NCI-H510A treated with DMSO at 0.1 percent for 48 hours (cell line): ENCODE data around the gene ASAP3.

Experiments
- DNase-seq: peaks from one replicate; lab custom pipeline; 2025; lab: John Stamatoyannopoulos, UW

Gene ASAP3

GRCh38 chr1:23477359-23478144 lies 6.4 kb downstream of the ASAP3 start:
- DNase-seq, result no peak

DNA sequence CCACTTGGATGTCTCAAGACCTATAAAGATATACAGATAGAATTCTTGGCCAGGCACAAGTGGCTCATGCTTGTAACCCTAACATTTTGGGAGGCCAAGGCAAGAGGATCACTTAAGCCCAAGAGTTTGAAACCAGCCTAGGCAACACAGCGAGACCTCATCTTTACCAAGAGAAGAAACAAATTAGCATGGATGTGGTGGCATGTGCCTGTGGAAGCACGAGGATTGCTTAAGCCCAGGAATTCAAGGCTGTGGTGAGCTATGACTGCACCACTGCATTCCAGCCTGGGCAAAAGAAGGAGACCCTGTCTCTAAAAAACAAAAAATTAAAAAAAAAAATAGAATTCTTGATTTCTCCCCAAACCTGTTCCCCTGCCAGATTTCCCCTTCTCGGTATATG lies 8.3 kb downstream of the ASAP3 start:
- no peak for DNase-seq

- DNase-seq, result no peak
Measured at GRCh38 chr1:23475134-23475628, 8.8 kb downstream of the ASAP3 start.

DNA sequence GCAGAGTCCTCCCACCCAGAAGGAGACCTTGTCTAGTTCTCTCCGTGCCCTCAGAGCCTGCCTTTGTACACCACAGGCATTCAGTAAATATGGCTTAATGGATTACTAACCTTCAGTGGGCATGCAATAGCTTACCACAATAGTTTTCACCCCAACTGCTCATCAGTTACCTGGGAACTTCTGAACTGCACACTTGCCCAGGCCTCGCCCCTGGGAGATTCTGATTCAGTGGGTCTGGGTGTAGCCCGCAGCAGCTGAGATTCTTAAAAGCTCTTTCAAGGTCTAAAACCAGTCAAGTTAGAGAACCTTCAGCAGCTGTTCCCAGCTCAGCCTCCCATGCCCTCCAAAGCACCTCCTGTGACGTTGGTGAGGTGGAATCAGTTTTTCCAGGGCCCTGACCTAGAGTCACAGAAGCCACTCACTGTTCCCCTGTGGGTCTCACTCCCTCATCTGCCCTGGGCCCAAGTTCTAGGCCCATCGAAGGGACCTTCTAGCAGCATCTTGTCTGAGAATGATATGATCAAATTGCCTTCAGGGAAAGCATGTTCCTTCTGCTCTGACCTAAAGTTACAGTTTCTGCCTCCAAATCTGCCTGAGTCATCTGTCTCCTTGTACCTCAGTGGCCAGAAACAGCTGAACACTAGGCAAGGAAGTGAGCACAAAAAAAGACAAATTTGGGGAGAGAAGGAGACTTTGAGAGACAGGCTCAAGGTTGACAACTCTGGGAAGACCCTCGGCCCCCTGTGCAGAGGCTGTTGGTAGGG lies 10.8 kb downstream of the ASAP3 start:
- DNase-seq, result no peak

DNA sequence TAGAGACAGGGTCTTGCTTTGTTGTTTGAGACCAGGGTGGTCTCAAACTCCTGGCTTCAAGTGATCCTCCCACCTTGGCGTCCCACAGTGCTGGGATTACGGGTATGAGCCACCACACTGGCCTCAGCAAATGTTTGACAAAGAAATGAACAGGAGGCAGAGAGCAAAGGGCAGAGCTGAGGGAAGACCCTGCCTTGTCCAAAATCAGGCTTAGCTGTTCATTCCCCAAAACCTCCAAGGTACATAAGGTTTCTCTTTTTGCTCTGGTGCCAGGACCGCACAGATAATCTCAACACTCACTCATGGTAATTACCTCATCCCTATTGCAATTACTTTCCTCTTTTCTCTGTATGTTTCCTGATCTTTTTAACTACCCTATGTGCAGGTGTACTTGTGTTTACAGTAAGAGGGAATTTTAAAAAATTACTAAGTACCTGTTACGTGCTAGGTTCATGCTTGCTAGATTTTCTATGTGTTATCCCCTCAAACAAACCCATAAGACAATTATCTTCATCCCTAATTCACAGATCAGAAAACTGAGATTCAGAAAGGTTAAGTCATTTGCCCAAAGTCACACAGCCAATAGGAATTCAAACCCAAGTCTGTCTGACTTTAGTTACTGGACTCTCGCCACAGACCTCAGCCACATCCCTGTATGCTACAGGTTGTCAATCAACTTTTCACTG lies 11.5 kb downstream of the ASAP3 start:
- no peak for DNase-seq

- DNase-seq, result no peak
Measured at GRCh38 chr1:23471473-23472075, 12.4 kb downstream of the ASAP3 start.

- no peak for DNase-seq
Measured at GRCh38 chr1:23470282-23471070, 13.5 kb downstream of the ASAP3 start.

DNA sequence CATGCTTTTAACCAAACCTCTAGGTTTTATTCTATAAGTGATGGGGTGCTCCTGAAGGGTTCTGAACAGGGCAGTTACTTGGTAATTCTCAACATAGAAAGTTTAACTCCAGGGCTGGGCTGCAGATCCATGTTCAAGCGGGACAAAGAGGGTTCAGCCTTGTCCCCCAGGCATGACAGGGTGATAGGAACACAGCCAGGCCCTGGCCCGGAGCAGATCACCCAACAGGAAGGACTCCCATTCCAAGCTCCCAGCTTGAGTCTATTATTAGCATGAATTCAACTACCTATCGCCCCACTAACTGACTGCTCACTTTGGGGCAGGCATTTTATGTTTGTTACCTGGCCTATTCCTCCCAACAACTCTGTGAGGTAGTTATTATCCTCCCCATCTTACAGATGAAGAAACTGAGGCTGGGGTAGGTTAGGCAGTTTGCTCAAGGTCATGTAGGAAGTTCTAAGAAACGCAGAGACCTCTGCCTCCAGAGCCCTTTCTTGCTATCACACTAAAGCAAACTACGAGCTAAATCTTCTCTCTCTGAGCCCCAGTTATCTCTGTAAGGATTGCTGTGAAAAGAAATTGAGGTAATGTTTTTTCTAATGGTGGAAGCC lies 14.5 kb downstream of the ASAP3 start:
- DNase-seq, result no peak

DNA sequence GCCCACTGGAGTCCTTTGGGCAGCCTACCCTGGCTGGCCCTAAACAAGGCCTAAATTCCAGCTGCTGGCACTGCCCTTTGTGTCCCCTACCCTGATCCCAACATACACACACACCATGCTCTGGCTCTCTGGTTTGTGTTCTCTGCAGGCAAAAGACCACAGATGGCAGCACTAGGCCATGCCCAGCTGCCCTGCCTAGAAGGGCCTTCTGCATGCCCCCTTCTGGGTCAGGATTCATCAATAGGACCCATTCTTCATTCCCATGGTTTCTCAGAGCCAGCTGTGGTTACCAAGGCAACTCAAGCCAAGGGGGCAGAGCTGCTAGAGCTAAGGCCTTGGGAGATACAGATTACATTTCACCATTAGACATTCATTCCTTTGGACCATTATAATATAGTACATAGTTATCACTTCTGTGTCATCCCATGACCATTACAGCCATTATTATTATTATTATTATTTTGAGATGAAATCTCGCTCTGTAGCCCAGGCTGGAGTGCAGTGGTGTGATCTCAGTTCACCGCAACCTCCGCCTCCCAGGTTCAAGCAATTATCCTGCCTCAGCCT lies 17.5 kb downstream of the ASAP3 start:
- no peak for DNase-seq

DNA sequence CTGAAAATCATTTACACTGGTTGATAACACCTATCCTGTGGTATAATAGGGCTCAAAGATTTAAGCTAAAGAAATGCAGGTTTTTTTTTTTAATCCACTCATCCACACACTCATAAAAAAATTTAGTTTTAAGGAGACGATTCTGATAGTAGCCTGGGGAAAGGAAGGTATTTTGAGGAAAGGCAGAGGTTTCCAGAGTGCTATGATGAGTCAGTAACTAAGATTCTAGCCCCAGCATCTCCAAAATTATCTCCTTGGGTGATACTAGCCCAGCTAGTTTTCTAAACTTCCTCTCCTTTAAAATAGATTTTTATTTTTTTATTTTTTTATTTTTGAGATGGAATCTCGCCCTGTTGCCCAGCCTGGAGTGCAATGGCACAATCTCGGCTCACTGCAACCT lies 20.7 kb downstream of the ASAP3 start:
- DNase-seq, result no peak

DNA sequence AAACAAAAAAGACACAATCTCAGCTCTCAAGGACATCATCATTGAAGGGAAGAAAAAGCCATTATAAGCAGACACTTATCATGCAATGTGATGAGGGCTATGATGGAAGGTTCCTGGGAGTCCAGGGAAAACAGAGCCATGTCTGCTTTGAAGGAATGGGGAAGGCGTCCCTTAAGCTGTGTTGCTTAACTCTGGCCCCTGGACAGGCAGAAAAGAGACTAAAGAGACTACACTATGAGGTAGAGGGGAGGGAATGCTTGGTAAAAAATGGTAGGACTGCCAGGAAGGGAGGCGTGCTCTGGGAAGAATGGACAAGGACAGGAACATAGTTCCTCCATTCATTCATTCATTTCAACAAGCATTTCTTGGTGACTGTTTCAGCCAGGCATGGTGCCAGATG lies 21.2 kb downstream of the ASAP3 start:
- no peak for DNase-seq

GRCh38 chr1:23461050-23461449 lies 22.9 kb downstream of the ASAP3 start:
- DNase-seq, result no peak

GRCh38 chr1:23460519-23460918 lies 23.5 kb downstream of the ASAP3 start:
- DNase-seq, result no peak

DNA sequence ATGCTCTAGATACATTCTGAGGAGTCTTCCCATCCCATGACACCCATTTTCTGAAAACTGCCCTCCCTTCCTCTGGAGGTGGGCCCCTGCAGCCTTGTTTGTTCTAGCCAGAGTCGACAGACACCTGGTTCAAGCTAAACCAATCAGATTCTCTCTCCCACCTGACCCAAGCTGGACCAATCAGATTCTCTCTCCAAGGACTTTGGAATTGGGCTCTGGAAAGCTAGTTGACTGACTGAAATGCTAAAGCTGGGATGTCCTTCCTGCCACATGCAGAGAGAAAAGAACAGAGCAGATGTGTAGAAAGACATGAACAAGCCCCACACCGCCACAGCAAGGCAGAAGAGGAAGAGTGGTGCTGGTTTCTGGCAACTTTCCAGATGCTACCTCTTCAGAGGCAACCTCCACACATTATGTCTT lies 24.6 kb downstream of the ASAP3 start:
- DNase-seq, result no peak

DNA sequence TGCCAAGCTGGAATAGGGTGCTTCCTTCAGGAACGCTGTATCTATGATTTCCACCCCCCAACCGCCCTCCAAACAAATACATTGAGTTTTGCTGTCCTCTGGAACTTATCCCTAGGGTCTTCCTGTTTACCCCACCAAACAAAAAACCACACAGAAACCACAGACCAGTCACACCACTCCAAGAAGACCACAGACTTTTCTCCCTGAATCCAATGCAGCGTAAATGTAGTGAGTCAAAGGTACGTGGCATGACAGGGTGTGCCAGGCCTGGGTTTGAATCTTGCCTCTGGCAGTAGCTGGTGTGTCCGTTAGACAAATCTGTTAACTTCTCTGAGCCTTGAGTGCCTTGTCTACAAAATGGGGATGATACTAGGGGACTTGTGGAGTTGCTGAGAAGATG lies 27.8 kb downstream of the ASAP3 start:
- no peak for DNase-seq

GRCh38 chr1:23453455-23454000 lies 30.5 kb downstream of the ASAP3 start:
- no peak for DNase-seq

GRCh38 chr1:23452011-23452411 lies 32.0 kb downstream of the ASAP3 start:
- DNase-seq, result peak; percentile 41

GRCh38 chr1:23451441-23451840 lies 32.5 kb downstream of the ASAP3 start:
- DNase-seq, result no peak

GRCh38 chr1:23450894-23451293 lies 33.1 kb downstream of the ASAP3 start:
- no peak for DNase-seq

GRCh38 chr1:23449958-23450357 lies 34.0 kb downstream of the ASAP3 start:
- no peak for DNase-seq
